Stomach (tissue), 9 donors: ENCODE data around the gene KCND2. TPM values are rescaled to one million over a fixed set of nuclear protein-coding genes. Genes with fewer than 3 reads are reported as not detected.

ENCODE experiments used
- DNase-seq, 2 donors: peaks; one replicate each; pipeline versions ENCODE4 v3.0.0 to v3.0.0-alpha.2; 2013 to 2019
- H3K27ac ChIP-seq, 5 donors: fragments of 200-600 bp in 4 of 5; sonication (generic) in 4 of 5; one replicate each; pipeline ENCODE4 v1.5.1; 2013 to 2019; ENCODE audit warnings: mild to moderate bottlenecking in 1 of 5, moderate library complexity in 1 of 5
- H3K27me3 ChIP-seq, 3 donors: fragments of 200-600 bp; sonication (generic); one replicate each; pipeline ENCODE4 v1.5.1; 2017 to 2019; ENCODE audit warnings: mixed run types in 1 of 3
- H3K36me3 ChIP-seq, 4 donors: fragments of 200-600 bp; sonication (generic); 1 replicate in 3 of 4; 2 replicates in 1 of 4; pipeline ENCODE4 v1.5.1; 2016 to 2019
- H3K4me1 ChIP-seq, 4 donors: fragments of 200-600 bp; sonication (generic); one replicate each; pipeline ENCODE4 v1.5.1; 2016 to 2019
- H3K4me3 ChIP-seq, 4 donors: fragments of 200-600 bp; sonication (generic) in 3 of 4; one replicate each; pipeline ENCODE4 v1.5.1; 2016 to 2019; ENCODE audit warnings: mild to moderate bottlenecking in 1 of 4
- H3K9me3 ChIP-seq, 4 donors: fragments of 200-600 bp; sonication (generic); one replicate each; pipeline ENCODE4 v1.5.1; 2016 to 2019
- EP300 ChIP-seq: sonication (generic); formaldehyde crosslinking; IDR thresholded peaks from one replicate; pipeline ENCODE4 v1.6.1; 2017; ENCODE audit warnings: antibody characterized with exemption
- POLR2A ChIP-seq, 4 donors: fragments of 450-650 bp; IDR thresholded peaks; one replicate each; pipeline ENCODE4 v1.6.1; 2016; ENCODE audit warnings: antibody characterized with exemption in 4 of 4, control low read depth in 2 of 4, mild to moderate bottlenecking in 1 of 4, moderate library complexity in 1 of 4
- POLR2AphosphoS5 ChIP-seq, 3 donors: sonication (generic); formaldehyde crosslinking; IDR thresholded peaks; one replicate each; pipeline ENCODE4 v1.6.1; 2016; ENCODE audit warnings: antibody characterized with exemption in 3 of 3
- WGBS, 5 donors: extraction: QIAGEN DNeasy Blood & Tissue Kit in 3 of 5; methylation state at CpG; one replicate each; pipeline versions ENCODE4 v1.1.5 to v1.1.7; 2013 to 2018; 5-methylcytosine and 5-hydroxymethylcytosine counted together
- intact Hi-C: fragments of 100-400 bp; cut with DNase I; formaldehyde crosslinking; loops from one replicate; pipeline ENCODE4 v1.15.1; 2023; ENCODE audit warnings: low total_unique reads
- polyA plus RNA-seq, 3 donors: library from polyadenylated mRNA; stranded (reverse); fragments of 200-250 nt; gene quantifications; one replicate each; pipeline ENCODE4 v1.2.3, GENCODE V29; 2013
- total RNA-seq, 5 donors: library from RNA; depleted of rRNA; stranded (reverse); fragments of >200 nt; gene quantifications; one replicate each; pipeline versions ENCODE4 v1.1.0 to v1.2.3, GENCODE V29; 2014 to 2016
- TF ChIP-seq, protein P1 (sequence below), 7 experiments: fragments of 450-650 bp in 4 of 7; fragments of 200-600 bp in 3 of 7; sonication (generic) in 3 of 7; IDR thresholded peaks; one replicate each; pipeline ENCODE4 v1.5.1; 2016 to 2019; ENCODE audit warnings: antibody characterized with exemption in 7 of 7, control low read depth in 2 of 7, mild to moderate bottlenecking in 1 of 7
- donor health status: healthy with polysubstance abuse.
- donor health status: Bipolar disorder and iron deficiency.
- donor health status: healthy.

The KCND2 gene
- total and polyA plus RNA-seq, 8 donors = 0.06 to 1.3 (median 0.31) TPM; not detected in 5

DNA sequence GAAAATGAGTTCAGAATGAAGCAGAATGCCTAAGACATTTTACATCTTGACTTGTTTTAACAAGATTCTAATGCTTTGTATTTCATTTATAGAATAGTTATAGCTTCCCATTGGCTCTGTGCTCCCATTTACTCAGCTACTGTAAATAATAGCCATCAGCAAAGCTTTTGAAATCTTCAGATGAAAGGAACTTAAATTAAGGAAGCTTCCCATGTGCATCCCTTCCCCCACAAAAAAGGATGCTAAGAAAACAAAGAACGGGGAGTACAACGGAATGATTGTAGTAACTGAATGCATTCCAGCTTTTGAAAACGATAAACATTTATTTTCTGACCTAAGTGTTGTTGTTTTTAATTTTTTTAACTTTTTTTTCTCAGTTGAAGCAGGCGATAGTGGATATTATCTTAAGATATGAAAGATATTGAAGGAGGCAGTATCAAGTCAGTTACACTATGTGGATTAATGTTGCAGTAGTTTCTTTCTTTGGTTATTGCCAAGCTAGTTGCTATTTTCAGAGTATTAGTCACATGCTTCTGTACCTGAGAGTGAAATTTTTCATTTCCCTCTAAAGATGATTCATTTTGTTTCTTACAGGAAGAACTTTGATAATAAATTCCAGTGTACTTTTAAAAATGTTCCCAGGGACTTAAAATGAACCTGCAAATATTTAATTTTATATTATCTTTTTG, 129.2 kb downstream of the KCND2 start:
- intact Hi-C loops = no loop called here
- peak in 1 of 2 donors; percentile 14 for DNase-seq
- 21 to 36% (median 31%) methylated on average over 4 of the region's 4 CpGs for WGBS, 5 donors
- H3K36me3 ChIP-seq = no peaks in the 10 kb centered on the region
- H3K27me3 ChIP-seq = no peaks in the 10 kb centered on the region
- no peaks in the 10 kb centered on the region for H3K4me1 ChIP-seq
- no peaks in the 10 kb centered on the region for H3K9me3 ChIP-seq
- H3K4me3 ChIP-seq = no peak overlapping the region
- no peak for TF ChIP-seq POLR2AphosphoS5 (IDR thresholded peaks at IDR 0.05)
- no peak for TF ChIP-seq POLR2A (IDR thresholded peaks at IDR 0.05)
- no peak for TF ChIP-seq EP300
- TF ChIP-seq, protein P1, sequence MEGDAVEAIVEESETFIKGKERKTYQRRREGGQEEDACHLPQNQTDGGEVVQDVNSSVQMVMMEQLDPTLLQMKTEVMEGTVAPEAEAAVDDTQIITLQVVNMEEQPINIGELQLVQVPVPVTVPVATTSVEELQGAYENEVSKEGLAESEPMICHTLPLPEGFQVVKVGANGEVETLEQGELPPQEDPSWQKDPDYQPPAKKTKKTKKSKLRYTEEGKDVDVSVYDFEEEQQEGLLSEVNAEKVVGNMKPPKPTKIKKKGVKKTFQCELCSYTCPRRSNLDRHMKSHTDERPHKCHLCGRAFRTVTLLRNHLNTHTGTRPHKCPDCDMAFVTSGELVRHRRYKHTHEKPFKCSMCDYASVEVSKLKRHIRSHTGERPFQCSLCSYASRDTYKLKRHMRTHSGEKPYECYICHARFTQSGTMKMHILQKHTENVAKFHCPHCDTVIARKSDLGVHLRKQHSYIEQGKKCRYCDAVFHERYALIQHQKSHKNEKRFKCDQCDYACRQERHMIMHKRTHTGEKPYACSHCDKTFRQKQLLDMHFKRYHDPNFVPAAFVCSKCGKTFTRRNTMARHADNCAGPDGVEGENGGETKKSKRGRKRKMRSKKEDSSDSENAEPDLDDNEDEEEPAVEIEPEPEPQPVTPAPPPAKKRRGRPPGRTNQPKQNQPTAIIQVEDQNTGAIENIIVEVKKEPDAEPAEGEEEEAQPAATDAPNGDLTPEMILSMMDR (IDR thresholded peaks at IDR 0.05) = no peak
- no peak overlapping the region for H3K27ac ChIP-seq

DNA sequence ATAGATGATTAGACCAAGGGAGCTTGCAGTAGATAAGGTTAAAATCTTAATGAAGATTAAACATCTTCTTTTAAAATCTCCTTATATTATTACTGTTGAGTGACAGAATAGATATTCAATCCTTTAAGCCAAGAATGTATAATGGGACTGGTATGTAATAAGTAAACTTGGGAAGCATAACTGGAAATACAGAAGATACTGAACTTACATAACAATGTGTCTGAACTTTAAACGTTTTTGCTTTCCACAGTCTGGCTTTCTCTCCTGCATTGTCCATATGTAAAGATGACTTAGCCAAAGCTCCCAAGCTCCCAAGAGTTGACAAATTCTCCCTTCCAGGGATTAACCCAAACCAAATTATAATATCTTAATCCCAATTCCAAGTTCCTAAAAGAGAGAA, 129.8 kb downstream of the KCND2 start:
- TF ChIP-seq, protein P1 (IDR thresholded peaks at IDR 0.05) = no peak
- TF ChIP-seq POLR2AphosphoS5 (IDR thresholded peaks at IDR 0.05) (no peak), EP300 (no peak), POLR2A (IDR thresholded peaks at IDR 0.05) (no peak)
- 7 to 23% (median 13%) methylated on average over 1 of the region's 1 CpG for WGBS, 5 donors
- peak in 1 of 2 donors; percentile 10 for DNase-seq
- Histone ChIP-seq H3K9me3 (no peaks in the 10 kb centered on the region), H3K36me3 (no peaks in the 10 kb centered on the region), H3K27me3 (no peaks in the 10 kb centered on the region), H3K4me3 (no peak overlapping the region), H3K4me1 (no peaks in the 10 kb centered on the region), H3K27ac (no peak overlapping the region)
- intact Hi-C loops = no loop called here

DNA sequence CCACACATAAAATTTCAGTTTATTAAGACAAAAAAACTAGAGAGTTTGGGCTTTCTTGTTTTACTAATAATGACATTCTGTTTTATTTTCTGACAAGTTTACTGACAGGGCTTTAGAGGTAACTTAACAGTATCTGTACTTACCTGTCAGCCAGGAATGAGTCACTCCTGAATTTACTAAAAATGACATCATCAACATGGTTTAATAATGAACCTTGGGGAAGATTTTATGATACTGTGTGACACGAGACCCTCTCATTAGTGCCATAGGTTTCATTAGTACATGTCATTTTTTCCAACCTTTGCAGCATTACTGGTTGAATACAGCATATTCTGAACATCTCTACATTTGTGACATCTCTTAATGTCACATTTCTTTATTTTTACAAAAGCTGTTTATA, 131.1 kb downstream of the KCND2 start:
- intact Hi-C loops = no loop called here
- 37 to 65% (median 49%) methylated on average over 1 of the region's 1 CpG for WGBS, 5 donors
- H3K27ac ChIP-seq = no peak overlapping the region

DNA sequence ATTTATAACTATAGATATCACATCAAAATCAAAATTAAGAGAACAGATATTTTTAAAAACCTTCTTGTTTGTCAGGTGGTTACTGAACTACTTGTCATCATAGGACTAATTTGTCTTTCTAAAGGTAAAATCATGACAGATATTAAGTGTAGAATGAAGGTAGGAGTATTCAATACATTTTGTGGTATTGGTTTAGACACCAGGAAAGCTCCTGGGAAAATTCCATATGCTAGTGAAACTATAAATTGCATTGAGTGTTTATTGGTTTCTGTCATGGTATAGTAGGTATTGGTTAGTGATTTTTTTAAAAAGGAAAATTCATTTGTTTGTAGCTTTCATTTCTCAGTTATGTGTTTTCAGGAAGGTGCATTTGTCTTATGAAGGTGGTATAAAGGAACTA, 132.7 kb downstream of the KCND2 start:
- TF ChIP-seq, protein P1 (IDR thresholded peaks at IDR 0.05) = no peak
- no peak for TF ChIP-seq POLR2AphosphoS5 (IDR thresholded peaks at IDR 0.05)
- no peak for TF ChIP-seq EP300
- TF ChIP-seq POLR2A (IDR thresholded peaks at IDR 0.05) = no peak
- Histone ChIP-seq H3K27ac (no peak overlapping the region), H3K27me3 (no peaks in the 10 kb centered on the region), H3K4me3 (no peak overlapping the region), H3K9me3 (no peaks in the 10 kb centered on the region), H3K4me1 (no peaks in the 10 kb centered on the region), H3K36me3 (no peaks in the 10 kb centered on the region)
- no peak for DNase-seq
- intact Hi-C loops = no loop called here

More for the DNA sequence above, 131.1 kb downstream of the KCND2 start:
- DNase-seq = no peak
- Histone ChIP-seq H3K4me3 (no peak overlapping the region), H3K27me3 (no peaks in the 10 kb centered on the region), H3K9me3 (no peaks in the 10 kb centered on the region), H3K4me1 (no peaks in the 10 kb centered on the region), H3K36me3 (no peaks in the 10 kb centered on the region)
- TF ChIP-seq, protein P1 (IDR thresholded peaks at IDR 0.05) = no peak
- no peak for TF ChIP-seq POLR2A (IDR thresholded peaks at IDR 0.05)
- no peak for TF ChIP-seq EP300
